Colonic mucosa (tissue), 4 donors: ENCODE data around the gene SUPT3H. TPM values are rescaled to one million over a fixed set of nuclear protein-coding genes. Genes with fewer than 3 reads are reported as not detected.

Source experiments
- DNase-seq: peaks from one replicate; pipeline ENCODE4 v3.0.0-alpha.2; 2020
- H3K27ac ChIP-seq: fragments of 200-600 bp; one replicate; pipeline ENCODE4 v1.8.0; 2021
- H3K27me3 ChIP-seq: fragments of 200-600 bp; one replicate; pipeline ENCODE4 v1.8.0; 2021
- H3K36me3 ChIP-seq: fragments of 200-600 bp; one replicate; pipeline ENCODE4 v1.8.0; 2021
- H3K4me1 ChIP-seq: fragments of 200-600 bp; one replicate; pipeline ENCODE4 v1.8.0; 2021; ENCODE audit warnings: mild to moderate bottlenecking
- H3K4me3 ChIP-seq: fragments of 200-600 bp; one replicate; pipeline ENCODE4 v1.8.0; 2021
- H3K9ac ChIP-seq, 2 donors: one replicate each; pipeline ENCODE4 v1.7.0; 2013; ENCODE audit warnings: control low read depth in 2 of 2, low read depth in 2 of 2, low read length in 2 of 2
- H3K9me3 ChIP-seq: fragments of 200-600 bp; one replicate; pipeline ENCODE4 v1.8.0; 2021
- CTCF ChIP-seq: fragments of 200-600 bp; IDR thresholded peaks from one replicate; pipeline ENCODE4 v1.8.0; 2022; ENCODE audit warnings: antibody characterized with exemption, mild to moderate bottlenecking
- intact Hi-C: fragments of 100-400 bp; cut with DNase I; formaldehyde crosslinking; loops from one replicate; pipeline ENCODE4 v1.14.1; 2022
- total RNA-seq, 2 donors: library from RNA; stranded (reverse); fragmentation: NEBNext Ultra II Directional in 1 of 2; extraction: Animal tissue kit (Norgen Biotek cat#: 25700) in 1 of 2; gene quantifications; one replicate each; pipeline ENCODE4 v1.2.1, GENCODE V29; 2021
- donor health status: healthy.
- donor health status: DM: no; HTN: no; CAD: no.
- donor health status: DM: no; HTN: no; CAD: no.

Gene SUPT3H
- total RNA-seq, 2 donors from 2014 or later: 3.4 to 4.1 TPM

DNA sequence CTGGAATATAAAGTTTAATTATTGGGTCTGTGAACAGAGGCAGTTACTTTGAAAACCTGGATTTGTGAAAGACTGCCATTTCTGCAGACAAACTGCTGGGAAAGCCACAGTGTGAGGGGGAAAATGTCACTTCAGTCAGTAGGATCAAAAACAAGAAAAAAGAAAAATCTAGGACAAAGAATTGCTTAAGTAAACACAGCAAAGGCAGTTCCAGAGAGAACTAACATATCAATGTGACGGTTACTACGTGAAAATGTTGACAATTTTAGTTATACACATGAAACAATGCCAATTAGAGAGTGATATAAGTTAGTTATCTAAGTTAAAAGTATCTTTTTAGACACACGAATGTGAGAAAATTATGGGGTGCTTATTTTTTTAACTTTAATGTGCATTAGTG lies 320.0 kb downstream of the SUPT3H start:
- DNase-seq: no peak
- no peaks in the 10 kb centered on the region for H3K27me3 ChIP-seq
- no peak for TF ChIP-seq CTCF
- H3K4me1 ChIP-seq: no peaks in the 10 kb centered on the region
- no peak overlapping the region for H3K9ac ChIP-seq
- no peak overlapping the region for H3K27ac ChIP-seq
- no peak overlapping the region for H3K4me3 ChIP-seq
- intact Hi-C loops: no loop called here
- H3K36me3 ChIP-seq: no peaks in the 10 kb centered on the region
- no peaks in the 10 kb centered on the region for H3K9me3 ChIP-seq

GRCh38 chr6:45054610-45055009 lies 323.1 kb downstream of the SUPT3H start:
- DNase-seq: no peak
- H3K27ac ChIP-seq: no peak overlapping the region
- intact Hi-C loops: no loop called here

GRCh38 chr6:45052325-45052724 lies 325.4 kb downstream of the SUPT3H start:
- no peak for DNase-seq
- Histone ChIP-seq H3K36me3 (no peaks in the 10 kb centered on the region), H3K9ac (no peak overlapping the region), H3K4me3 (no peak overlapping the region), H3K27me3 (no peaks in the 10 kb centered on the region), H3K9me3 (no peaks in the 10 kb centered on the region), H3K27ac (no peak overlapping the region), H3K4me1 (no peaks in the 10 kb centered on the region)
- intact Hi-C loops: no loop called here
- TF ChIP-seq CTCF: no peak

More at GRCh38 chr6:45054610-45055009, 323.1 kb downstream of the SUPT3H start:
- no peak overlapping the region for H3K9ac ChIP-seq
- no peak for TF ChIP-seq CTCF
- H3K27me3 ChIP-seq: no peaks in the 10 kb centered on the region
- no peaks in the 10 kb centered on the region for H3K36me3 ChIP-seq
- no peaks in the 10 kb centered on the region for H3K9me3 ChIP-seq
- no peaks in the 10 kb centered on the region for H3K4me1 ChIP-seq
- H3K4me3 ChIP-seq: no peak overlapping the region

DNA sequence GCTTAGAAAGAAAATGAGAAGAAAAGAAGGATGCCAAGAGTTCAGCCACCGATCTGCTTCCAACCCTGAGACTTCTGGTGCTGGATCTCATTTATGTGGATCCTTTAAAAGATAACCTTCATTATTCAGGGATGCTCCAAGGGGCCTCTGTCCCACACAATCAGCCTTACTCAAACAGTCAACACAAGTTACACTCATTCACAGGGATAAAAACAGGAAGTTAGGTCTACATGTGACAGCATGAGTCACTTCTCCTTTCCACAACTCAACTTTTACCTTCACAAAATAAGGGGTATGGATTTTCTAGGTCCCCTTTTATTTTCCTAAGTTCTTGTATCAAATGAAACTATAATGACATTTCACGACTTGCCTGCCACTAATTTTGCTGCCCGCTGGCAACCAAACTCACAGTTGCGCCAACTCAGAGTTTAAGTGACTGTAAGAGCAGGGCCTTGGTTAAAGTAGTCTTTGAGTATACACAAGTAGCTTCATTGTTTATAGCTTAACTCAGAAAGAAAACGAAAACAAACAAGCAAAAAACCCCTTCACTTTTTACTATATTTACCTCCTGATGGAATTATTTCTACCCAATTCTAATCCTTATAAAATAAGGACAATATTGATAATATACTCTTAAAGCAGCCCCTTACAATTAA lies 328.4 kb downstream of the SUPT3H start:
- Histone ChIP-seq H3K4me1 (no peaks in the 10 kb centered on the region), H3K36me3 (no peaks in the 10 kb centered on the region), H3K27me3 (no peaks in the 10 kb centered on the region), H3K9ac (no peak overlapping the region), H3K27ac (no peak overlapping the region), H3K4me3 (no peak overlapping the region), H3K9me3 (no peaks in the 10 kb centered on the region)
- DNase-seq: no peak
- intact Hi-C loops: no loop called here
- no peak for TF ChIP-seq CTCF

- intact Hi-C loops: no loop called here
- Histone ChIP-seq H3K36me3 (no peaks in the 10 kb centered on the region), H3K9me3 (no peaks in the 10 kb centered on the region), H3K4me3 (no peak overlapping the region), H3K27me3 (no peaks in the 10 kb centered on the region), H3K27ac (no peak overlapping the region), H3K9ac (no peak overlapping the region), H3K4me1 (no peaks in the 10 kb centered on the region)
- TF ChIP-seq CTCF: no peak
- no peak for DNase-seq
These were observed 330.2 kb downstream of the SUPT3H start for GRCh38 chr6:45047573-45047972.
